Measurements from ENCODE around the gene FAF1. TPM values are rescaled to one million over a fixed set of nuclear protein-coding genes. Genes with fewer than 3 reads are reported as not detected.

FAF1 gene
- total RNA-seq (55.3 and 57.6 TPM in 2 replicates), polyA plus RNA-seq (5.2 and 9.0 TPM in 2 replicates), polyA minus RNA-seq (22.4 and 27.7 TPM in 2 replicates), Bru-seq, nascent RNA (percentile 84 among the genes with signal in this experiment), BruChase-seq, experiment 1, labeled RNA remaining after a 6-hour chase (percentile 61 among the genes with signal in this experiment), BruChase-seq, experiment 2, labeled RNA remaining after a 2-hour chase (percentile 63 among the genes with signal in this experiment)
- polyA plus RNA-seq (2011; cell fraction: cytosol; rRNA removed) = 14.8 and 17.8 TPM in 2 replicates
- 15.2 and 17.7 TPM in 2 replicates for polyA plus RNA-seq (2011; cell fraction: nucleus; rRNA removed)
- polyA plus RNA-seq (2012) = 36.0 and 58.1 TPM in 2 replicates
- polyA minus RNA-seq (2011; cell fraction: cytosol; rRNA and poly(A)+ RNA removed) = 35.0 TPM
- 56.1 and 114 TPM in 2 replicates for polyA minus RNA-seq (2011; cell fraction: nucleus; rRNA and poly(A)+ RNA removed)
- long read RNA-seq, full-length matches to known transcripts = 120 of 140 reads
- long read RNA-seq, partial matches to known transcripts = 3 of 140 reads
- long read RNA-seq, other reads (novel, unspliced or antisense) = 17 of 140 reads

DNA sequence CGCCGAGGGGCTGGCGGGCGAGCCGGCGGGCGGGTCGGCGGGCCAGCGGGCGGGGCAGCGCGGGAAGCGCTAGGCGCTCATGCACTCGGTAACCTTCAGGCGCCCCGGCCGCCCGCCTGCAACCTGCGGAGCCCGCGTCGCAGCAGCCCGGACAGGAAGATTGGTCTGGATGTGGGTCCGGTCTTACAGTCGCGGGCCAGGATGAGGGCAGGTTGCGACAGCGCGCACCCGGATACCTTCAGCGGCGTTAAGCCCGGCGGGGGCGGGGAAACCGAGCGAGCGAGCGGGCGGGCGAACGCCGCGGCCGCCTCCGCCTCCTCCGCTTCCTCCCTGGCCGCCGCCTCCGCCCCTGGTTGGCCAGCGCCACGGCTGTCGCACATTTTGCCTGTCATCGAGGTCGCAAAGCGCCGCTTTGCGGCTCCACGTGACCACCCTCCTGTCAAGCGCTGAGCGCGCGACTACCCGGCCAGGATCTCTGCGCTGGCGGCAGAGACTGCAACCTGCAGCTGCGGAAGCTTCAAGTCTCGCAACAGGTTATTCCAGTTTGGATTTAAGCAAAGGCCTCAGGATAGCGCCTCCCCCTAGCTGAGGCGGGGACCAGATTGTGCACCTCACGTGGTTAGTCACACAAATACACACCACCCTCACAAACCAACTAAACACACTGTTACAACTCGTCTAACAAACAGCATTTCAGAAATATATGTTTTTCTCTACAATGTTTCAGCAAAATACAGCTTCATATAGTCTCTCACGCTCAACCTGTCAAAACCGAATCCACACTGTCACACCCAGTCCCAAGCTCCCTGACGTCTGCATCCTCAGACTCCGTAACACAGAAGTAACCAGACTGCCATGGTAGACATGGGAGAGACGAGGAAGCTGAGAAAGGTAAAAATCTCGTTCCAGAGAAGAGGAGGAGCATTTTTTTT lies at the start of gene FAF1:
Gene FAF1 (minus strand): TSS at position 355 of the 932 bp plus-strand sequence. CDS start 456 bp downstream, outside the sequence.
- intact Hi-C loops (cut with micrococcal nuclease) = loop anchor here (1.0 to 10.0 kb wide), 2 partner anchors 8 to 335 kb away; no protein-coding TSS in a partner anchor
- TSS peak; percentile 96 for BruUV-seq (replicated peaks)
- Histone ChIP-seq H3K79me2 (ENCODE audit: control insufficient read depth, insufficient read depth, low read length) (peaks cover 33% of the 10 kb centered on the region), H3K27ac (ENCODE audit: insufficient read depth, low read depth, low read length) (peak within 1 kb of the TSS; percentile 58), H3K4me3 (replicated peaks in 1 of 3; ENCODE audit: insufficient read depth in 1 of 3, low read depth in 1 of 3, low read length in 3 of 3) (peak within 1 kb of the TSS; percentile 73 to 97 (median 95)), H2AFZ (ENCODE audit: low read depth, low read length) (peak within 1 kb of the TSS; percentile 100), H3K9me3 (replicated peaks; ENCODE audit: control insufficient read depth, insufficient read depth, low read length) (no peaks in the 10 kb centered on the region), H3K9ac (replicated peaks; ENCODE audit: extremely low read depth, insufficient read depth, low read length) (peak within 1 kb of the TSS; percentile 89), H4K20me1 (replicated peaks; ENCODE audit: control insufficient read depth, extremely low read depth, insufficient read depth, low read length) (no peaks in the 10 kb centered on the region), H3K9me1 (replicated peaks; ENCODE audit: control insufficient read depth, extremely low read depth, insufficient read depth, low read length) (no peaks in the 10 kb centered on the region), H3K36me3 (ENCODE audit: control insufficient read depth in 2 of 2, extremely low read depth in 1 of 2, insufficient read depth in 2 of 2, low read length in 2 of 2) (no peaks in the 10 kb centered on the region), H3K4me2 (ENCODE audit: insufficient read depth, low read length) (peak within 1 kb of the TSS; percentile 100), H3K4me1 (ENCODE audit: control insufficient read depth, extremely low read depth, insufficient read depth, low read length) (peaks cover 9% of the 10 kb centered on the region), H3K27me3 (ENCODE audit: control insufficient read depth in 2 of 2, insufficient read depth in 2 of 2, low read length in 2 of 2) (no peaks in the 10 kb centered on the region)
- TF ChIP-seq POLR2A (IDR thresholded peaks at IDR 0.05; ENCODE audit: low read depth, low read length) = peak; percentile 93
- peak; percentile 9 for TF ChIP-seq FOS (IDR thresholded peaks at IDR 0.05; ENCODE audit: borderline replicate concordance, insufficient read depth, low read length)
- TF ChIP-seq MYC (IDR thresholded peaks at IDR 0.05; ENCODE audit: low read depth, low read length) = no peak
- no peak for TF ChIP-seq JUN (IDR thresholded peaks at IDR 0.05; ENCODE audit: borderline replicate concordance, insufficient read depth, insufficient read length, low read depth)
- peak; percentile 99 for TF ChIP-seq MAX (IDR thresholded peaks at IDR 0.05; ENCODE audit: insufficient read depth, insufficient read length)
- TF ChIP-seq, protein P1, sequence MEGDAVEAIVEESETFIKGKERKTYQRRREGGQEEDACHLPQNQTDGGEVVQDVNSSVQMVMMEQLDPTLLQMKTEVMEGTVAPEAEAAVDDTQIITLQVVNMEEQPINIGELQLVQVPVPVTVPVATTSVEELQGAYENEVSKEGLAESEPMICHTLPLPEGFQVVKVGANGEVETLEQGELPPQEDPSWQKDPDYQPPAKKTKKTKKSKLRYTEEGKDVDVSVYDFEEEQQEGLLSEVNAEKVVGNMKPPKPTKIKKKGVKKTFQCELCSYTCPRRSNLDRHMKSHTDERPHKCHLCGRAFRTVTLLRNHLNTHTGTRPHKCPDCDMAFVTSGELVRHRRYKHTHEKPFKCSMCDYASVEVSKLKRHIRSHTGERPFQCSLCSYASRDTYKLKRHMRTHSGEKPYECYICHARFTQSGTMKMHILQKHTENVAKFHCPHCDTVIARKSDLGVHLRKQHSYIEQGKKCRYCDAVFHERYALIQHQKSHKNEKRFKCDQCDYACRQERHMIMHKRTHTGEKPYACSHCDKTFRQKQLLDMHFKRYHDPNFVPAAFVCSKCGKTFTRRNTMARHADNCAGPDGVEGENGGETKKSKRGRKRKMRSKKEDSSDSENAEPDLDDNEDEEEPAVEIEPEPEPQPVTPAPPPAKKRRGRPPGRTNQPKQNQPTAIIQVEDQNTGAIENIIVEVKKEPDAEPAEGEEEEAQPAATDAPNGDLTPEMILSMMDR (IDR thresholded peaks at IDR 0.05; ENCODE audit: extremely low read depth in 1 of 2, insufficient read depth in 1 of 2, low read depth in 1 of 2, low read length in 2 of 2) = peak in 1 of 2 donors; percentile 13
- peak; percentile 95 for TF ChIP-seq POLR2AphosphoS5 (IDR thresholded peaks at IDR 0.05; ENCODE audit: insufficient read depth, low read depth, low read length)
- TF ChIP-seq GATA2 (IDR thresholded peaks at IDR 0.05; ENCODE audit: insufficient read depth, insufficient read length, low read depth, low read length) = no peak
- TF ChIP-seq EZH2 (IDR thresholded peaks at IDR 0.05; ENCODE audit: borderline replicate concordance, low read depth, low read length, severe bottlenecking) = no peak
- ChIA-PET CTCF (interaction anchor here (1.0 to 2.8 kb wide), 6 partner anchors 10 to 185 kb away, joined by 3 to 17 read pairs (median 5); partner anchors contain the start of gene CDKN2C), POLR2A (interaction anchor here (1.2 to 1.3 kb wide), 2 partner anchors 10 to 18 kb away, joined by 3 to 4 read pairs; partner anchors contain the start of gene CDKN2C)
- dilution Hi-C loops (cut with MboI; ENCODE audit: extremely low pct_ligation_motif_present, low sequenced_read_pairs) = no loop called here
- peak; percentile 87 for FAIRE-seq
- peak; percentile 98 for DNase-seq (ENCODE audit: low read depth, low spot score)
